NCI-H2196 treated with DMSO at 0.1 percent for 48 hours (cell line): Measurements from ENCODE around the gene ANKFY1.
"Not testable (repeated sequence)": the region's sequence is repeated elsewhere in the genome, so short reads cannot be mapped to it uniquely, and the experiment has no call there.

Experiments used
- DNase-seq: peaks from one replicate; lab custom pipeline; 2025; ENCODE audit not compliant: unreplicated experiment; lab: John Stamatoyannopoulos, UW

ANKFY1 gene

GRCh38 chr17:4262703-4263102 is 1.1 kb downstream of the ANKFY1 start:
- no peak for DNase-seq

- no peak for DNase-seq
These were observed 2.3 kb downstream of the ANKFY1 start for GRCh38 chr17:4261452-4261851.

GRCh38 chr17:4258867-4259266 is 4.9 kb downstream of the ANKFY1 start:
- DNase-seq = no peak

GRCh38 chr17:4256952-4257351 is 6.8 kb downstream of the ANKFY1 start:
- DNase-seq = no peak

- not testable (repeated sequence) for DNase-seq
These were observed 8.5 kb downstream of the ANKFY1 start for GRCh38 chr17:4255271-4255670.

- DNase-seq = no peak
These were observed 12.9 kb downstream of the ANKFY1 start for GRCh38 chr17:4250887-4251286.

GRCh38 chr17:4249452-4250029 is 14.2 kb downstream of the ANKFY1 start:
- DNase-seq = no peak

- no peak for DNase-seq
These were observed 15.1 kb downstream of the ANKFY1 start for GRCh38 chr17:4248504-4249277.

- DNase-seq = no peak
These were observed 15.8 kb downstream of the ANKFY1 start for GRCh38 chr17:4247971-4248388.

- no peak for DNase-seq
These were observed 16.3 kb downstream of the ANKFY1 start for GRCh38 chr17:4247361-4247970.

GRCh38 chr17:4246674-4247073 is 17.1 kb downstream of the ANKFY1 start:
- no peak for DNase-seq

- no peak for DNase-seq
These were observed 22.2 kb downstream of the ANKFY1 start for GRCh38 chr17:4241535-4241934.

GRCh38 chr17:4236456-4236855 is 27.3 kb downstream of the ANKFY1 start:
- DNase-seq = no peak

- no peak for DNase-seq
These were observed 28.2 kb downstream of the ANKFY1 start for GRCh38 chr17:4235372-4236279.

GRCh38 chr17:4234401-4234800 is 29.4 kb downstream of the ANKFY1 start:
- no peak for DNase-seq

- no peak for DNase-seq
These were observed 30.0 kb downstream of the ANKFY1 start for GRCh38 chr17:4233668-4234258.

GRCh38 chr17:4232168-4232813 is 31.5 kb downstream of the ANKFY1 start:
- no peak for DNase-seq

- DNase-seq = no peak
These were observed 33.9 kb downstream of the ANKFY1 start for GRCh38 chr17:4229627-4230541.

- DNase-seq = no peak
These were observed 41.7 kb downstream of the ANKFY1 start for GRCh38 chr17:4221899-4222659.
